ENCODE data around the gene SEZ6L.

SEZ6L gene

GRCh38 chr22:26241361-26241760 is 72.1 kb downstream of the SEZ6L start:
- no peak for DNase-seq (ENCODE audit: low read depth in 1 of 2, low spot score in 1 of 2)

- no peak for DNase-seq (ENCODE audit: low read depth in 1 of 2, low spot score in 1 of 2)
These were observed 75.7 kb downstream of the SEZ6L start for GRCh38 chr22:26245001-26245400.

- DNase-seq (ENCODE audit: low read depth in 1 of 2, low spot score in 1 of 2) = no peak
These were observed 77.3 kb downstream of the SEZ6L start for GRCh38 chr22:26246552-26246951.

- DNase-seq (ENCODE audit: low read depth in 1 of 2, low spot score in 1 of 2) = no peak
These were observed 82.6 kb downstream of the SEZ6L start for GRCh38 chr22:26251869-26252268.

GRCh38 chr22:26259510-26259909 is 90.2 kb downstream of the SEZ6L start:
- DNase-seq (ENCODE audit: low read depth in 1 of 2, low spot score in 1 of 2) = no peak

GRCh38 chr22:26264162-26264561 is 94.9 kb downstream of the SEZ6L start:
- DNase-seq (ENCODE audit: low read depth in 1 of 2, low spot score in 1 of 2) = no peak

- no peak for DNase-seq (ENCODE audit: low read depth in 1 of 2, low spot score in 1 of 2)
These were observed 96.0 kb downstream of the SEZ6L start for GRCh38 chr22:26265281-26265680.

- no peak for DNase-seq (ENCODE audit: low read depth in 1 of 2, low spot score in 1 of 2)
These were observed 96.6 kb downstream of the SEZ6L start for GRCh38 chr22:26265909-26266308.

- DNase-seq (ENCODE audit: low read depth in 1 of 2, low spot score in 1 of 2) = no peak
These were observed 98.6 kb downstream of the SEZ6L start for GRCh38 chr22:26267856-26268255.

GRCh38 chr22:26269572-26269971 is 100.3 kb downstream of the SEZ6L start:
- no peak for DNase-seq (ENCODE audit: low read depth in 1 of 2, low spot score in 1 of 2)

- DNase-seq (ENCODE audit: low read depth in 1 of 2, low spot score in 1 of 2) = no peak
These were observed 102.2 kb downstream of the SEZ6L start for GRCh38 chr22:26271427-26271826.

- no peak for DNase-seq (ENCODE audit: low read depth in 1 of 2, low spot score in 1 of 2)
These were observed 103.9 kb downstream of the SEZ6L start for GRCh38 chr22:26273011-26273675.

- DNase-seq (ENCODE audit: low read depth in 1 of 2, low spot score in 1 of 2) = no peak
These were observed 107.4 kb downstream of the SEZ6L start for GRCh38 chr22:26276529-26277160.

GRCh38 chr22:26281941-26282340 is 112.7 kb downstream of the SEZ6L start:
- DNase-seq (ENCODE audit: low read depth in 1 of 2, low spot score in 1 of 2) = no peak

GRCh38 chr22:26283330-26283729 is 114.1 kb downstream of the SEZ6L start:
- no peak for DNase-seq (ENCODE audit: low read depth in 1 of 2, low spot score in 1 of 2)

GRCh38 chr22:26285632-26286031 is 116.4 kb downstream of the SEZ6L start:
- DNase-seq (ENCODE audit: low read depth in 1 of 2, low spot score in 1 of 2) = no peak

GRCh38 chr22:26286091-26286820 is 117.0 kb downstream of the SEZ6L start:
- no peak for DNase-seq (ENCODE audit: low read depth in 1 of 2, low spot score in 1 of 2)

- no peak for DNase-seq (ENCODE audit: low read depth in 1 of 2, low spot score in 1 of 2)
These were observed 118.3 kb downstream of the SEZ6L start for GRCh38 chr22:26287382-26288225.

- no peak for DNase-seq (ENCODE audit: low read depth in 1 of 2, low spot score in 1 of 2)
These were observed 120.4 kb downstream of the SEZ6L start for GRCh38 chr22:26289611-26290101.

GRCh38 chr22:26291940-26292666 is 122.8 kb downstream of the SEZ6L start:
- DNase-seq (ENCODE audit: low read depth in 1 of 2, low spot score in 1 of 2) = no peak

- DNase-seq (ENCODE audit: low read depth in 1 of 2, low spot score in 1 of 2) = no peak
These were observed 123.4 kb downstream of the SEZ6L start for GRCh38 chr22:26292667-26292995.
